ENCODE results near the gene WLS.
A peak's percentile ranks its signal among the peaks of the same experiment; 100 is the strongest.
"Not testable (repeated sequence)": the region's sequence is repeated elsewhere in the genome, so short reads cannot be mapped to it uniquely, and the experiment has no call there.

WLS gene

DNA sequence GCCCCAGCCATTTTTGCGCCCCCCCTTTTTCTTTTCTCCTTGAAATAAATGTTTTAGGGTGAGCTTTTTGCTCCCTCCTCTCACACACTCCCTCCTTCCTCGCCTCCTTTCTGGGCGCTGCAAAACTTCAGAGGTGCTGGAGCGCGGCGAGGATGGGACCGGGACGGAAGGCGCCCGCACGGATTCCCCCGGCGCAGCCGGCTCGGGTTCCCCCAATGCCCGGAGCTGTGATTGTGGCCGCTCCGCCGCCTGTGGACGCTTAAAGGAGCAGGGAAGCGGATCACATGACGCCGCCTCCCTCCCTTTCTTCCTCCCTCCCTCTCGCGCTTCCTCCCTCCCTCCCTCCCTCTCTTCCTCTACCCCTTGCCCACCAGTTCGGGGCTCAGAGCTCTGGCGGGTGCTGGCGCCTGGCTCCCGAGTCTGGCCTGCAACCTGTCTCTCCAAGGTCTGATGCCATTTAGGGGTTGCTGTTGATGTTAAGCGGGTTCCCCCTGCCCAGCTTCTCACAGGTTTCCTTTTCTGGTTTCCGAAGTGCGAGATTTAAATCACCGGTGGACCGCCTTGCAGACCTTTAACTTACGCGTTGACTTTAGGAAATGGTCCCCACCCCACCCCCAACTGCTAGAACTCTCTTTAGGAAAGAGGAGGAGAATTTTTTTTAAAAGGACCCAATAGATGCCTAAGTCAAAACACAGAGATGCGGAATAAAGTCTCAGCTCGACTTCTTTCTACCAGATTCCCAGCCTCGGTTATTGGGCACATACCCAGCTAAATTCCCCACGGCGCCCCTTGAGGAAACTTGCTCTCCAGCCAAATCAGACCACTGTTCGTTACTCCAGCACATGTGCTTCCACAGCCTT is at the start of gene WLS:
WLS (minus strand) TSS at position 235 of the 860 bp plus-strand sequence; CDS start at position 11, 224 bp downstream.
- DNase-seq (ENCODE audit: low spot score), result peak; percentile 50

- no peak for DNase-seq (ENCODE audit: low spot score)
These were observed 48.0 kb upstream of the WLS start for GRCh38 chr1:68280286-68280685.

- DNase-seq (ENCODE audit: low spot score), result no peak
These were observed 47.5 kb upstream of the WLS start for GRCh38 chr1:68279846-68280245.

DNA sequence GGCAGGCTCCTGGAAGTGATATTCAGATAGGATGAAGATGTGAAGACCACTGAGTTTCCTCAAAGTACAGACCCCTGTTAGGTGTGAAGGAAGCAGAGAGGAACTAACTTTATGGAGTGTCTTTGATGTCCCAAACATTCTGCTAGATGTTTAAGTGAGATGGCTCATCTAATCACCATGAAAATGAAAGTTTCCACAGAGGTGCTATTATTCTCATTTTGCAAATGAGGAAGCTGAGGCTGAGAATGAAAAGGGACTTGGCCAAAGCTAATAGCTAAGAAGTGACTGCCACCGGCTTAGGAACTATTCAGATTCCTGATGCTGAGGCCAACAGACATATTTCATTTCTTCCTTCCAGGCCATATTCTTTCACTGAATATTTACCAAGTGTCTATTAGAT is 45.9 kb upstream of the WLS start:
- no peak for DNase-seq (ENCODE audit: low spot score)

DNA sequence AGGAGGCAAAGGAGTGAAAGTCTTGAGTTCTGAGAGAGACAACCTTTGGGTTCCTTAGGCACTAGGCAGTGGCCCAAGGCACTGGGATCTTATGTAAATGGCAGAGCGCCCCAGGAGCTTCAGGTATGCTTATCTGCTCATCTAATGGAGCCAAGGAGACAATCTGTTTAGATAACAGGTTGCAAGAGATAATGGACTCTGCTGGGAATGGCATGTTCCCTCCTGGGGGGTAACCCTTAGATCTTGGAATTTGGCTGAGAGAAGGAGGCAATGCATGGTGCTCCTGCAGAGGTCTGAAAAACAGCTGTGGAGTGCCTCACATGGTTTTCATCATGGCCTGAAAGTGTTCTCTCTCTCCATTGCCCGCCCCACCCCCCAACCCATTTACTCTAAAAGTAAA is 44.1 kb upstream of the WLS start:
- no peak for DNase-seq (ENCODE audit: low spot score)

GRCh38 chr1:68273530-68273929 is 41.2 kb upstream of the WLS start:
- DNase-seq (ENCODE audit: low spot score), result no peak

DNA sequence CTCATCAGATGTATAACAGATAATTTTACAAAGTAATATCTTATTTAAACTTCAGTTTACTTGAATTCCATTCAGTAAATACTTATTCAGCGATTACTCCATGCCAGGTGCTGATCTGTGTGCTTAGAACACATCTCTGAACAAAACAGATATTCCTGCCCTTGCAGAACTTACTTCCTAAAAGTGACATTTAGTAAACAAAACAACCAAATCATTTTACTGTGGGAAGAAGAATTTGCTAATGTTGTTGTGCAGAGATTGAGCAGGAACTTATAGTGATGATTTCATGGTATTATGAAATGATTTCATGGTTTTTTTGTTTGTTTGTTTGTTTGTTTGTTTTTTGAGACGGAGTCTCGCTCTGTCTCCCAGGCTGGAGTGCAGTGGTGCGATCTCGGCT is 39.3 kb upstream of the WLS start:
- DNase-seq (ENCODE audit: low spot score), result no peak

DNA sequence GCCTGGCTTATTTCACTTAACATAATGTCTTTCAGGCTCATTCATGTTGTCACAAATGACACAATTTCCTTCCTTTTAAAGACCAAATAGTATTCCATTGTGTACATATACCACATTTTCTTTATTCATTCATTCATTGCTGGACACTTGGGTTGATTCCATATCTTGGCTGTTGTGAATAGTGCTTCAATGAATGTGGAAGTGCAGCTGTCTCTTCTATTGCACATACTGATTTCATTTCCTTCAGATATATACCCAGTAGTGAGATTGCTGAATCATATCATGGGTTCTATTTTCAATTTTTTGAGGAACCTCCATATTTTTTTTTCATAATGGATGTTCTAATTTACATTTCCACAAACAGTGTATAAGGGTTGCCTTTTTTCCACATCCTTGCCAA is 38.6 kb upstream of the WLS start:
- DNase-seq (ENCODE audit: low spot score), result no peak

GRCh38 chr1:68269637-68270430 is 37.5 kb upstream of the WLS start:
- no peak for DNase-seq (ENCODE audit: low spot score)

- DNase-seq (ENCODE audit: low spot score), result no peak
These were observed 36.7 kb upstream of the WLS start for GRCh38 chr1:68268896-68269483.

DNA sequence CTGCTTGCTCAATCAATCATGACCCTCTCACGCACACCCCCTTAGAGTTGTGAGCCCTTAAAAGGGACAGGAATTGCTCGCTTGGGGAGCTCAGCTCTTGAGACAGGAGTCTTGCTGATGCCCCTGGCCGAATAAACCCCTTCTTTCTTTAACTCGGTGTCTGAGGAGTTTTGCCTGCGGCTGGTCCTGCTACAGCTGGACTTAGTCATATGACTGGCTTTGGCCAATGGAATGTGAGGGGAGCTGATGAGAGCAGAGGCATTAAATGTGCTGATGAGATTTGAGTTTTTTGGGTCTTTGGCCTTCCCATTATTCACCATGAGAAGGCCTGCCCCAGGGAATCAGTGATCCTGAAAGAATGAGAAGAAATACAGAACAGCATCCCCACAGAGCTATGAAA is 24.5 kb upstream of the WLS start:
- DNase-seq (ENCODE audit: low spot score), result not testable (repeated sequence)

DNA sequence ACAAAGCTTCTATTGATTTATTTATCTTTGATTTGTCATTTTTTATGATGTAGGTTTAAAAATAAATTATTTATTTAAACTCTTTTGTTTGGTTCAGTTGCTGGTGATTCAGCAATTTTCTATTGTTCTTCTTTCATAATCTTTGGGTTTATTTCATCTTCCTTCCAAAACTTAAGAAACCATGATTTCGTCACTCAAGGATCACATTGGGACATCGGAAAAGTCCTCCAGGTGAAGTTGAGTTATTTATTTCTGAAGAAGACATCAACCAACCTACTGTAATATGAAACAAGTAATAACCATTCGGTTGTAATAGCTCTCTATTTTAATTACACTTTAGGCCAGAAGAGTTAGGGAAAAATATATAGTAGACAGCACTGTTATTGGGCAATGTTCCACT is 23.0 kb upstream of the WLS start:
- DNase-seq (ENCODE audit: low spot score), result no peak

- DNase-seq (ENCODE audit: low spot score), result no peak
These were observed 22.4 kb upstream of the WLS start for GRCh38 chr1:68254667-68255226.

DNA sequence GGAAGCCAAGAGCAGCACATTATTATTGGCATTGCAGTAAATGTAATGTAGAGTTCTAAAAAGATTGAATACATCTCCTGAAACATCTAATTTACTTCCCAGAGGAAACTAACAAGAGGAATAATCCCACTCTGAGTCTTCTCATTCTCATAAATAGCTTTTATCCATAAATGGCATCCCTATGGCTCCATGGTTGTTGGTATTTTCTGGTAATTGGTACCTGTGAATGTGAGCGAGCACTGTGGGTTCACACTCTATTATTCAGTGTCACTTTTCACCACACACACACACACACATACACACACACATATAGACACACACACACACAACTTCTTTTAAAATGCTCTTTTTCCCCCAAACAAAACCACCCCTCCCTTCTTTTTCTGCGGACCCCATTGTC is 4.7 kb upstream of the WLS start:
- no peak for DNase-seq (ENCODE audit: low spot score)

DNA sequence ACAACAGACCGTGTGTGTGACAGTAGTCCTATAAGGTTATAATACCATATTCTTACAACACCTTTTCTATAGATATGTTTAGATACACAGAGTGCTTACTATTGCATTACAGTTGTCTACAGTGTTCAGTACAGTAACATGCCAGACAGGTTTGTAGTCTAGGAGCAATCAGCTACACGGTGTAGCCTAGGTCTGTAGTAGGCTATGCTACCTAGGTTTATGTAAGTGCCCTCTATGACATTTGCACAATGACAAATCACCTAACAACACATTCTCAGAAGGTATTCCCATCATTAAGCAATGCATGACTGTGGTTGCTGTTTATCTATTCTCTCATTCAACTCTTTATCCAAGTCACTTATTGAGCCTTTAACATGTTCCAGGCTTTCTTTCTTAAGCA is 1.8 kb upstream of the WLS start:
- DNase-seq (ENCODE audit: low spot score), result no peak

DNA sequence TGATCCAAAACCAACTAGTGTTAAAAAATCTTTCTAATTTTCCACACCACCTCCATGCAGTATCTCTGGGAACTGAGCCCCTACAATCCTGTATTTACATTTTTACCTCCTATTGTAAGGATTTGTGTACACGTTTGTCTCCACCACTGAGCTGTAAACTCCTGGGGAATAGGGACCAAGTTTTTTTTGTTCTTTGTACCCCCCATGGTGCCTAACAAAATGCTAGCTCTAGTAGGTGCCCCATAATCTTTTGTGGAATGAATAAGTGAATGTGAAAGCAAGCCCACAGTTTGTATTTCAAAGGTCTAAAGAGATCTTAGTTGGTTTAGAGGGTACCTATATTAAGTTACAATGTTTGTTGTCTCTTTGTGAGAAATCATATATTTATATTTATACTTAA is 879 bp upstream of the WLS start:
- no peak for DNase-seq (ENCODE audit: low spot score)

GRCh38 chr1:68231627-68232288 is 565 bp downstream of the WLS start:
- no peak for DNase-seq (ENCODE audit: low spot score)

DNA sequence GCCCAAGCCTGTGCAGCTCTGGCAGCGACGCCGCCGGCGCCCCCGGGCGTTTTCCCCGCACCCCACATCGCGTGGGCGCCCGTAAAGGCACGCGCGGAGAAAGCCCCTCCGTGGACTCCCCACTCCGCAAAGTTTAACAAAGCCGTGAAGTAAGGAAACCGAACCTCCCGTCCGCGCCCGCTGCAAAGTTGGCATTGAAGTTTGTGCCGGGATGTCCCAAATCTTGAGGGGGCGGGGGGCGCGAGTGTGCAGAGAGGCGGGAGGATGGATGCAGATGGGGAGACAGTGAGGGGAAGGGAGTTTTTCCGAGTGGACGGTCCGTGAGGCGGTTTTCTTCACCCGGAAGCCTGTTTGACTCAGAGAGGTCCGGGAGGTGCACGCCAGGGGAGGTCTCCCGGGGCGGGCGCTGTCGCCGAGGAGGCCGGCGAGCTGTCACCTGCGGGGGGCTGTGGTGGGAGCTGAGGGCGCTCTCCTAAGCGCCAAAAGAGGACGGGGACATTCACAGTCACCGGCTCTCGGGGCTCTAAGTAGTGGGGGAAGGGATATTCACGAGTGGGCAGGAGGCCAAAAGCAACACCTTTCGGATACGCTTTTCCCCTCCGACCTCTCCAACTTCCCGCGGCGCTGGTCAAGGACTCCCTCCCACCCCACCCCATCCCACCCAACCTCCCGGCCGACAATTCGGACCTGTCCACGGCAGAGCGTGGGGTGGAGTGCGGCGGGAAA is 1.3 kb downstream of the WLS start:
- no peak for DNase-seq (ENCODE audit: low spot score)

GRCh38 chr1:68230484-68230802 is 1.9 kb downstream of the WLS start:
- no peak for DNase-seq (ENCODE audit: low spot score)

DNA sequence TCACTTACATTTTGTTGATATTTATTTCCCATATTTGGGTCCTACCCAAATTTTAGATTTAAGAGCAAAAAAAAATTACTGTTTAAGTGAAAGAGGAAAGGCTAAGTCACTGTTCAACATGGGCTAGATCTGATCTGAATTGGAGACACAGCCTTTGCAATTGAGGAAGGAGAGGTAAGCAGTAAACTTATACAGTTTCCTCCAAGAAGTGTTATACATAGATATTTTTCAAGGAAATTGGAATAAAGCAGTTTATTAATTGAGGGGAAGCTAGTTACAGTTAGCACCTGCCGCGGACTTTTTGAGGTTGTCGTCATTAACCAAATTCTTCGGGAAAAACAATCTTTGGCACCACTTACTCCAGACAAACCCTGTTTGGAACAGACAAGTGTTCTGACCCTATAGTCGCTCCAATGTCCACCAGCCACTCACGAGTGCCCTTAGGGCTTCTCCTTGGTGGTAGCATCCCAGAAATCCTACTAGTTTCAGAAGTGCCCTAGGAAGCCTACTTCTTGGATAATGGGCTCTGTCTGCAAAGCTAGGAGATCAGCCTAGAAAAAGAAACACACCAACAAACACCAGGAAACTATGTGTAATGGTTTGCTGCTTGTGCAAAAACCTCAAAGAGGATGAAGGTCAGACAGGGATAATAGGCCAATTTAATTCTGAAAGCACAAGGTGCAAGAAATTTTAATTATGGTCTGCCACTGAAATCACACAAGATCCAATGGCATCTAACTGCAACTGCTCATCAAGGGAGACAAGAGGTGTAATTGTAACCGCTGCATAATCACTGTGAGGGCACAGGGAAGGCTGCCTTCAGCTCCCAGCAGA is 2.5 kb downstream of the WLS start:
- DNase-seq (ENCODE audit: low spot score), result no peak

GRCh38 chr1:68228851-68229250 is 3.5 kb downstream of the WLS start:
- no peak for DNase-seq (ENCODE audit: low spot score)
